ENCODE measurements around the gene LOC101059915.
A peak's percentile ranks its signal among the peaks of the same experiment; 100 is the strongest.

Gene LOC101059915

DNA sequence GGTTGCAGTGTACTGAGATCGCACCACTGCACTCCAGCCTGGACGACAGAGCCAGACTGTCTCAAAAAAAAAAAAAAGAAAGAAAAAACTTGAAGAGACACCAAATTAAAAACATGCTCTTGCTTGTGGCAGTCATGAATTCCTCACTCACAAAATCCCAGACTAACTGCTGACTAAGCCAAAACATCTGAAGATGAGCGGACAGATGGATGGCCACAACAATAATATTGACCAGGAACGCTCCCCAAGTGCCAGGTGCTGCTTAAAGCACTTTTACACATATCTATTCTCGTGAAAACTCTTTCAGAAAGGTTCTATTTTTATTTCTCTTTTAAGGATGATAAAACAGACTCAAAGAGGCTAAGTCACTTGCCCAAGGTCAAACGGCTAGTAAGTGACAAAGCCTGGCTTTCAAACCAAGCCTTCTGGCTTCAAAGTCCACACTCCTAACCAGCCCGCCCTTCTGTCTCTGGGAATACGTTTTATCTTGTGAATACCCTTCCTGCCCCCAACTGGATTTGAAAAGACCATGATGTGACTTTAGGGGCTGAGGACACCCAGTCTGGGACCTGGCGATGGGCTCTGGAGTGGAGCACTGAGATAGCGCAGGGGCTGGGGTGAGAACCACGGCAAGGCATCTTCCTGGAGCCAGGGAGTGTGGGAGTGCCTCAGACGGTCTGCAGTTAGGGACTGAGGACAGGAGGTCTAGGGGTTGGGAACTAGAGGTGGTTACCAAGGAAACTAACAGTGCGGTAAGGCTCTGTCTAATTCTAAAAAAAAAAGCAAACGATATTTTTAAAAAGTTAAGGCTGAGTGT is 39.5 kb upstream of the LOC101059915 start:
- Mint-ChIP-seq H3K27ac (no peak overlapping the region), H3K4me1 (peaks cover 6 to 32% (median 14%) of the 10 kb centered on the region in 7 donors), H3K9me3 (no peaks in the 10 kb centered on the region), H3K27me3 (no peaks in the 10 kb centered on the region), H3K4me3 (peak overlapping the region in 1 of 10 donors; percentile 20), H3K36me3 (peaks cover 0 to 2% (median 0%) of the 10 kb centered on the region in 5 donors)
- intact Hi-C loops (cut with micrococcal nuclease): no loop called here
- no peak for ATAC-seq
- no peak for DNase-seq
- Histone ChIP-seq H3K27ac (ENCODE audit: low read depth, low read length) (no peak overlapping the region), H3K4me1 (ENCODE audit: control insufficient read depth in 2 of 2, insufficient read depth in 2 of 2, low read length in 2 of 2) (peaks cover 13 to 24% of the 10 kb centered on the region in 2 donors), H3K27me3 (ENCODE audit: control insufficient read depth in 2 of 2, insufficient read depth in 2 of 2, low read length in 2 of 2) (no peaks in the 10 kb centered on the region), H3K4me3 (ENCODE audit: low read length) (no peak overlapping the region), H3K9me3 (ENCODE audit: control insufficient read depth in 2 of 3, low read length in 3 of 3) (no peaks in the 10 kb centered on the region), H3K36me3 (ENCODE audit: control insufficient read depth in 2 of 3, insufficient read depth in 3 of 3, low read length in 3 of 3) (no peaks in the 10 kb centered on the region)
- ChIA-PET POLR2A (no interaction called here), CTCF (no interaction called here)

DNA sequence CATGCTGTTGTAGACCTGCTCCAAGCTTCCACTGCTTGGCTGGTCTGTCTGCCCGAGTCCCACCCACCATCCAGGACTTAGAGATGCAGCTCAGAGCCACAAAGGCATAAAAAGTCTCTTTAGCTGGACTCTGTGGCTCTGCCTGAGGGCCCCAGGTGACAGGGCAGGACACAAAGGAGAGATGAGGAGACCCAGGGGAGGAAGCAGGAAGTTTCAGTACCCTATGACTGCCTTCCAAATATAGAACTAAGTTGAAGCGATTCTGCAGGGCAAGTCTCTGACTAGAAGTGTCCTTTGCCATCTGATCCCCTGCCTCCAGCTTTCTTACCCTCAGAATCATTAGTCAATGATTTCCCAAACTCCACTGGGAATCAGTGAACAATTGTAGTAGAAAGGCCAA is 37.9 kb upstream of the LOC101059915 start:
- intact Hi-C loops (cut with micrococcal nuclease): no loop called here
- CTCF ChIA-PET: no interaction called here
- H3K36me3 ChIP-seq (ENCODE audit: control insufficient read depth in 2 of 3, insufficient read depth in 3 of 3, low read length in 3 of 3): no peaks in the 10 kb centered on the region
- no peaks in the 10 kb centered on the region for H3K9me3 ChIP-seq (ENCODE audit: control insufficient read depth in 2 of 3, low read length in 3 of 3)
- DNase-seq: no peak
- H3K27ac ChIP-seq (ENCODE audit: low read depth, low read length): no peak overlapping the region
- no peak overlapping the region for H3K4me3 Mint-ChIP-seq
- H3K27ac Mint-ChIP-seq: peak overlapping the region in 1 of 9 donors; percentile 29
- H3K4me3 ChIP-seq (ENCODE audit: low read length): no peak overlapping the region
- H3K4me1 ChIP-seq (ENCODE audit: control insufficient read depth in 2 of 2, insufficient read depth in 2 of 2, low read length in 2 of 2): peaks cover 0 to 7% of the 10 kb centered on the region in 2 donors
- peaks cover 0 to 21% (median under 1%) of the 10 kb centered on the region in 7 donors for H3K4me1 Mint-ChIP-seq
- POLR2A ChIA-PET: no interaction called here
- ATAC-seq: no peak
- H3K27me3 Mint-ChIP-seq: no peaks in the 10 kb centered on the region
- peaks cover 0 to 2% (median 0%) of the 10 kb centered on the region in 5 donors for H3K36me3 Mint-ChIP-seq
- H3K27me3 ChIP-seq (ENCODE audit: control insufficient read depth in 2 of 2, insufficient read depth in 2 of 2, low read length in 2 of 2): no peaks in the 10 kb centered on the region
- no peaks in the 10 kb centered on the region for H3K9me3 Mint-ChIP-seq

DNA sequence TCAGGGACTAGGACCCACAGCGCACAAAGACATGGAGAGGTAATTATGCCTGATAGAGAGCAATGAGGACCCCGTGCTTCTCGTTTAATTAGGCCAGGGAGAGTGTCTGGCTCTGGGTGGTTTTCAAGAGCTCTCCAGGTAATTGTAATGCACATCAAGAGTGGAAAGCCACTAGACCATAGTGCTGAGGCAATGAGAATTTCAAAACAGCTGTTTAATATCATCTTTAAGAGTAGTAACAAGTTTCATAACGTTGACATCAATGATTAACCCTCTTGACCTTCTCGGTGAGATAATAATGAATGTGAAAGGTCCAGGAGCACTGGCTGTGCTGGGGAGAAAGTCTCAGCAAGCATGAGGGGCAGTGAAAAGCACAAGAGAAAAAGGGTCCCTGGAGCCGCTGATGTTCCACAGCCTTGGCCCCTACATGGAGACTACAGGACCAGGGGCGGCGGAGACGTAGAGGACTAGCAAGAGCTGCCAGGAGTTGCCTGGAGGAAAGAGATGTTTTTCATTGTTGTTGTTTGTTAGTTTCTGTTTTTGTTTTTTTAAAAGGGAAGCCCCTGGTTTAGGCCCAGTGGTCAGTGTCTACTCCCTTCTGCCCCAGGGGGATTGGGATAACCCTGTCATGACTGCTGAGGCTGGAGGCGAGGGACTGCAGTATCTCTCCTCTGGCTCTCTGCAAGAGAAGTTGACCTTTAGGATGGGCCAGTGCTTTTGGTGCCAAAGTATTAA is 34.3 kb upstream of the LOC101059915 start:
- Mint-ChIP-seq H3K4me1 (peaks cover 0 to 24% (median 13%) of the 10 kb centered on the region in 7 donors), H3K27me3 (no peaks in the 10 kb centered on the region), H3K4me3 (no peak overlapping the region), H3K27ac (no peak overlapping the region), H3K36me3 (no peaks in the 10 kb centered on the region), H3K9me3 (no peaks in the 10 kb centered on the region)
- ChIA-PET CTCF (interaction anchor here (0.6 kb wide), 1 partner anchor 119 kb away, joined by 3 read pairs; no protein-coding TSS in a partner anchor), POLR2A (no interaction called here)
- H3K36me3 ChIP-seq (ENCODE audit: control insufficient read depth in 2 of 3, insufficient read depth in 3 of 3, low read length in 3 of 3): no peaks in the 10 kb centered on the region
- peaks cover 0 to 16% of the 10 kb centered on the region in 2 donors for H3K4me1 ChIP-seq (ENCODE audit: control insufficient read depth in 2 of 2, insufficient read depth in 2 of 2, low read length in 2 of 2)
- H3K9me3 ChIP-seq (ENCODE audit: control insufficient read depth in 2 of 3, low read length in 3 of 3): no peaks in the 10 kb centered on the region
- no peak overlapping the region for H3K4me3 ChIP-seq (ENCODE audit: low read length)
- H3K27ac ChIP-seq (ENCODE audit: low read depth, low read length): no peak overlapping the region
- intact Hi-C loops (cut with micrococcal nuclease): no loop called here
- ATAC-seq: no peak
- no peaks in the 10 kb centered on the region for H3K27me3 ChIP-seq (ENCODE audit: control insufficient read depth in 2 of 2, insufficient read depth in 2 of 2, low read length in 2 of 2)
- DNase-seq: no peak

GRCh38 chrX:71634366-71634765 is 33.0 kb upstream of the LOC101059915 start:
- no peaks in the 10 kb centered on the region for H3K36me3 Mint-ChIP-seq
- no peak overlapping the region for H3K27ac Mint-ChIP-seq
- no peak overlapping the region for H3K4me3 ChIP-seq (ENCODE audit: low read length)
- intact Hi-C loops (cut with micrococcal nuclease): no loop called here
- H3K4me1 ChIP-seq (ENCODE audit: control insufficient read depth in 2 of 2, insufficient read depth in 2 of 2, low read length in 2 of 2): peaks cover 5 to 26% of the 10 kb centered on the region in 2 donors
- H3K4me3 Mint-ChIP-seq: no peak overlapping the region
- ChIA-PET POLR2A (no interaction called here), CTCF (no interaction called here)
- H3K27me3 ChIP-seq (ENCODE audit: control insufficient read depth in 2 of 2, insufficient read depth in 2 of 2, low read length in 2 of 2): no peaks in the 10 kb centered on the region
- no peak overlapping the region for H3K27ac ChIP-seq (ENCODE audit: low read depth, low read length)
- H3K9me3 ChIP-seq (ENCODE audit: control insufficient read depth in 2 of 3, low read length in 3 of 3): no peaks in the 10 kb centered on the region
- H3K4me1 Mint-ChIP-seq: peaks cover 0 to 20% (median 13%) of the 10 kb centered on the region in 7 donors
- no peak for ATAC-seq
- H3K36me3 ChIP-seq (ENCODE audit: control insufficient read depth in 2 of 3, insufficient read depth in 3 of 3, low read length in 3 of 3): no peaks in the 10 kb centered on the region
- no peaks in the 10 kb centered on the region for H3K27me3 Mint-ChIP-seq
- DNase-seq: no peak
- no peaks in the 10 kb centered on the region for H3K9me3 Mint-ChIP-seq

DNA sequence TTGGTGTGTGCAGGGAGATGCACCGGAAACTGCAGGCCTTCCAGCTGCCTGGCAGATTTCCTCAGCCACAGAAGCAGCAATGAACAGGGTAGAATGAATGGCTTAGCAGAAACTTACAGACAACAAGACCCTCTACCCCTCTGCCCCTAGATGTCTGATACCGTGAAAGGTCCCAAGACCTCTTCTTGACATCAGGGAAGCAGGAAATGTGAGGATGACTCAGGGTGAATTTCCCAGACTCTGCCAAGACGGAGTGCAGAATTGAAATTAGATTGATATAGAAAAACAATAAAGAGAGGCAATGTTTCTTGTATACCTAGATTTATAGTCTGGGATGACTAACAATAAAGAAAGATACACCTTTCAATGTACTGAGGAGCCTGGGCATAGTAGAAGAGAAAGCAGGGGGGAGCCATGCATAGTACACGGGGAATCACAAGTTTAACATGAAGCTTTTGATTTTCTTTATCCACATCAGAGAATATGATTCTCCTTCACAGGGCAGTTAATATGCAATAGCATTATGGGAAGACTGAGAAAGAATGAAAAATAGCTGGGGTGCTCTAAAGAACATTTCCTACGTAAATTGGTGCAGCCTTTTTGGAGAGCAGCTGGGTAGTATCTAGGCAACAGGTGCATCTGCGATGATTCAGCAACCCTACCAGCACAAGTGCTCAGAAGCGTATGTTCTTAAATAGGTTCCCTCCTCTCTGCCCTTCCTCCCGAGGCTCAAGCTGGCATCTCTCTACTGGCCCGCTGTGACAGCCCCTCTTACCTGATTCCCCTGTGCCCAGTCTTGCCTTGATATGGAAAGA is 30.7 kb upstream of the LOC101059915 start:
- peaks cover 3 to 20% (median 18%) of the 10 kb centered on the region in 7 donors for H3K4me1 Mint-ChIP-seq
- H3K27ac Mint-ChIP-seq: peak overlapping the region in 3 of 9 donors; percentile 3 to 75 (median 33)
- ChIA-PET CTCF (no interaction called here), POLR2A (interaction anchor here (1.1 kb wide), 1 partner anchor 14 kb away, joined by 4 read pairs; no protein-coding TSS in a partner anchor)
- intact Hi-C loops (cut with micrococcal nuclease): loop anchor here in 1 of 2 donors (2.0 kb wide), 1 partner anchor 18 kb away; the partner anchor contains the start of gene CXCR3
- no peaks in the 10 kb centered on the region for H3K27me3 ChIP-seq (ENCODE audit: control insufficient read depth in 2 of 2, insufficient read depth in 2 of 2, low read length in 2 of 2)
- H3K36me3 ChIP-seq (ENCODE audit: control insufficient read depth in 2 of 3, insufficient read depth in 3 of 3, low read length in 3 of 3): no peaks in the 10 kb centered on the region
- peak; percentile 44 for ATAC-seq
- no peak overlapping the region for H3K4me3 ChIP-seq (ENCODE audit: low read length)
- no peak for DNase-seq
- H3K36me3 Mint-ChIP-seq: peaks cover 0 to 2% (median 0%) of the 10 kb centered on the region in 5 donors
- H3K9me3 ChIP-seq (ENCODE audit: control insufficient read depth in 2 of 3, low read length in 3 of 3): no peaks in the 10 kb centered on the region
- no peaks in the 10 kb centered on the region for H3K9me3 Mint-ChIP-seq
- no peak overlapping the region for H3K4me3 Mint-ChIP-seq
- peaks cover 15 to 26% of the 10 kb centered on the region in 2 donors for H3K4me1 ChIP-seq (ENCODE audit: control insufficient read depth in 2 of 2, insufficient read depth in 2 of 2, low read length in 2 of 2)
- H3K27me3 Mint-ChIP-seq: no peaks in the 10 kb centered on the region
- no peak overlapping the region for H3K27ac ChIP-seq (ENCODE audit: low read depth, low read length)

- peak; percentile 27 for ATAC-seq
- Histone ChIP-seq H3K27ac (ENCODE audit: low read depth, low read length) (no peak overlapping the region), H3K27me3 (ENCODE audit: control insufficient read depth in 2 of 2, insufficient read depth in 2 of 2, low read length in 2 of 2) (no peaks in the 10 kb centered on the region), H3K36me3 (ENCODE audit: control insufficient read depth in 2 of 3, insufficient read depth in 3 of 3, low read length in 3 of 3) (no peaks in the 10 kb centered on the region), H3K4me3 (ENCODE audit: low read length) (no peak overlapping the region), H3K4me1 (ENCODE audit: control insufficient read depth in 2 of 2, insufficient read depth in 2 of 2, low read length in 2 of 2) (peaks cover 15 to 26% of the 10 kb centered on the region in 2 donors), H3K9me3 (ENCODE audit: control insufficient read depth in 2 of 3, low read length in 3 of 3) (no peaks in the 10 kb centered on the region)
- peaks cover 3 to 20% (median 18%) of the 10 kb centered on the region in 7 donors for H3K4me1 Mint-ChIP-seq
- ChIA-PET CTCF (no interaction called here), POLR2A (interaction anchor here (1.1 kb wide), 1 partner anchor 14 kb away, joined by 4 read pairs; no protein-coding TSS in a partner anchor)
- no peaks in the 10 kb centered on the region for H3K9me3 Mint-ChIP-seq
- H3K36me3 Mint-ChIP-seq: peaks cover 0 to 2% (median 0%) of the 10 kb centered on the region in 5 donors
- no peak overlapping the region for H3K4me3 Mint-ChIP-seq
- no peaks in the 10 kb centered on the region for H3K27me3 Mint-ChIP-seq
- H3K27ac Mint-ChIP-seq: peak overlapping the region in 2 of 9 donors; percentile 3 to 75
- DNase-seq: no peak
- intact Hi-C loops (cut with micrococcal nuclease): loop anchor here in 1 of 2 donors (2.0 kb wide), 1 partner anchor 18 kb away; the partner anchor contains the start of gene CXCR3
These were observed 30.1 kb upstream of the LOC101059915 start for GRCh38 chrX:71637253-71637618.

Data from naive thymus-derived CD4-positive, alpha-beta T cell (primary cell).